Panc1 (cell line): ENCODE measurements around the gene FAM163B. TPM values are rescaled to one million over a fixed set of nuclear protein-coding genes. Genes with fewer than 3 reads are reported as not detected.

Source experiments
- total RNA-seq: library from RNA; stranded (reverse); gene quantifications from one replicate; pipeline ENCODE4 v1.2.1, GENCODE V29; 2021; ENCODE audit not compliant: unreplicated experiment

Gene FAM163B
- total RNA-seq, 1 experiment from 2014 or later: not detected

Other genes starting within 250 kb of the FAM163B start
- gene SURF4, start 233.3 kb downstream of the FAM163B start, total RNA-seq: 149 TPM
- gene STKLD1, start 233.0 kb downstream of the FAM163B start, total RNA-seq: 0.74 TPM
- gene REXO4, start 191.4 kb downstream of the FAM163B start, total RNA-seq: 19.9 TPM
- 3.4 TPM for gene ADAMTS13, start 187.0 kb downstream of the FAM163B start, total RNA-seq
- 13.9 TPM for gene CACFD1, start 149.4 kb downstream of the FAM163B start, total RNA-seq
- 48.2 TPM for gene SLC2A6, start 130.3 kb downstream of the FAM163B start, total RNA-seq
- not detected for gene MYMK, start 84.4 kb downstream of the FAM163B start, total RNA-seq
- 0.10 TPM for gene ADAMTSL2, start 74.7 kb downstream of the FAM163B start, total RNA-seq
- not detected for gene DBH, start 27.0 kb upstream of the FAM163B start, total RNA-seq
- 0.13 TPM for gene SARDH, start 129.0 kb upstream of the FAM163B start, total RNA-seq